SU-DHL-6 (cell line): Measurements from ENCODE around the gene UPB1.

ENCODE experiments used
- H2AFZ ChIP-seq: fragments of 200-600 bp; sonication (generic); 2 replicates; pipeline ENCODE4 v1.6.1; 2014; ENCODE audit warnings: low read depth, mild to moderate bottlenecking, moderate library complexity, mixed read lengths, antibody characterized with exemption, low read length; ENCODE audit not compliant: severe bottlenecking
- H3F3A ChIP-seq: fragments of 200-600 bp; shearing (Covaris generic); 2 replicates; pipeline ENCODE4 v1.6.0; 2016; ENCODE audit warnings: antibody characterized with exemption, mild to moderate bottlenecking; ENCODE audit not compliant: insufficient read depth
- H3K27ac ChIP-seq: fragments of 200-600 bp; sonication (generic); 2 replicates; pipeline ENCODE4 v1.5.1; 2016; ENCODE audit warnings: low read depth, mild to moderate bottlenecking, low read length, moderate library complexity, mixed read lengths
- H3K27me3 ChIP-seq: fragments of 200-600 bp; sonication (generic), shearing (Covaris generic); 2 replicates; pipeline ENCODE4 v1.6.0; 2014; ENCODE audit warnings: mild to moderate bottlenecking, low read length
- H3K36me3 ChIP-seq: fragments of 200-600 bp; sonication (generic); 2 replicates; pipeline ENCODE4 v1.6.1; 2014; ENCODE audit warnings: mild to moderate bottlenecking, low read length, mixed read lengths
- H3K4me2 ChIP-seq: fragments of 300-600, 200-600 bp; shearing (Covaris generic), sonication (generic); 2 replicates; pipeline ENCODE4 v1.6.0; 2014; ENCODE audit warnings: low read length, low read depth, mild to moderate bottlenecking; ENCODE audit not compliant: poor library complexity, severe bottlenecking
- H3K4me3 ChIP-seq: fragments of 200-600 bp; sonication (generic); 2 replicates; pipeline ENCODE4 v1.5.1; 2014; ENCODE audit warnings: antibody characterized with exemption, low read length, mild to moderate bottlenecking, mixed read lengths; ENCODE audit not compliant: insufficient read depth, poor library complexity, severe bottlenecking
- H3K79me2 ChIP-seq: fragments of 200-600 bp; sonication (generic); 2 replicates; pipeline ENCODE4 v1.6.1; 2014; ENCODE audit warnings: mild to moderate bottlenecking, low read length, moderate library complexity; ENCODE audit not compliant: insufficient read depth
- H3K9ac ChIP-seq: fragments of 200-600 bp; sonication (generic); 2 replicates; pipeline ENCODE4 v1.7.0; 2014; ENCODE audit warnings: mild to moderate bottlenecking, low read length
- H3K9me2 ChIP-seq: fragments of 200-600 bp; sonication (generic); replicated peaks from 2 replicates; pipeline ENCODE4 v1.6.1; 2014; ENCODE audit warnings: low read length; ENCODE audit not compliant: insufficient read depth
- H3K9me3 ChIP-seq: fragments of 200-600 bp; sonication (generic); 2 replicates; pipeline ENCODE4 v1.6.1; 2014; ENCODE audit warnings: low read length, mixed read lengths; ENCODE audit not compliant: insufficient read depth
- H4K20me1 ChIP-seq: fragments of 200-600 bp; sonication (generic); 2 replicates; pipeline ENCODE4 v1.6.1; 2014; ENCODE audit warnings: low read depth, mild to moderate bottlenecking, antibody characterized with exemption, low read length, moderate library complexity, mixed read lengths
- EZH2phosphoT487 ChIP-seq: fragments of 200-600 bp; sonication (generic), shearing (Covaris generic); conservative IDR thresholded peaks from 2 replicates; pipeline ENCODE4 v1.6.1; 2018; ENCODE audit warnings: mild to moderate bottlenecking, antibody characterized with exemption, low read length, moderate library complexity, mixed read lengths
- TF ChIP-seq, protein P1 (sequence below): fragments of 200-600 bp; sonication (generic); IDR thresholded peaks from one replicate; pipeline ENCODE4 v1.5.1; 2017; ENCODE audit warnings: antibody characterized with exemption, mild to moderate bottlenecking, low read length, moderate library complexity; ENCODE audit not compliant: insufficient read depth, poor library complexity, severe bottlenecking

UPB1 gene

DNA sequence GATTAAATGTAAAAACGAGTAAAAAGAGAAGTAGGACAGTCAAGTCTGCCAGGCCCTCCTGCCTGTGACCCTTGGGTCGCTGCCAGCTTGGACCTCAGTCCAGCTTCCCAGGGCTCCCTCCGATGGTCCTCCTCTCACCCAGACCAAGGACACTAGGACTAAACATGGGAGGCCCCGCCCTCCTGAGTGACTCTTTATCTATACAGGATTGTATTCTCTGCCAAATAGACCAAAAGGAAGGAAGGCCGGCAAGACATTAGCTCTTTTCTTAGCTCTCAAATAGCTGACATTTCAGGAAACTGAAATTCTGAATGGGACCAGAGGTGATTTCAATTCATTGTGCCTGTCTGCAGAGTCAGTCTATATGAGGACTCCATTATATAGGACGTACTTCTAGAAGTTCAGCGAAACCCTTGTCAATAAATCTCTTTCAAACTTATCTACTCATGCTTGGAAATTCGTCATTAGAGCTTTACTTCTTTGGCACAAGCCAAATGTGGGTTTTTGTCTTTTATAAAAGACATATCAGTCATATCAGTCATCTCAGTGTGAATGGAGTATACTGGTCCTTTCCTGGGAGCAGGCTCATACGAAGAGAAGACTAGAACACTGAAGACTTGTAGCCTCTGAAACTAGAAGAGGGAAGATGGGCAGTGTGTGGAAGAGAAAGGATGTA is 39.2 kb upstream of the UPB1 start:
- no peak for TF ChIP-seq EZH2phosphoT487
- no peaks in the 10 kb centered on the region for H3F3A ChIP-seq
- no peak overlapping the region for H3K4me3 ChIP-seq
- H3K27me3 ChIP-seq = no peaks in the 10 kb centered on the region
- no peaks in the 10 kb centered on the region for H3K79me2 ChIP-seq
- H4K20me1 ChIP-seq = no peaks in the 10 kb centered on the region
- no peaks in the 10 kb centered on the region for H3K9me2 ChIP-seq
- H3K4me2 ChIP-seq = no peak overlapping the region
- H3K36me3 ChIP-seq = no peaks in the 10 kb centered on the region
- H3K27ac ChIP-seq = no peak overlapping the region
- no peak overlapping the region for H3K9ac ChIP-seq
- H2AFZ ChIP-seq = no peak overlapping the region
- no peaks in the 10 kb centered on the region for H3K9me3 ChIP-seq

DNA sequence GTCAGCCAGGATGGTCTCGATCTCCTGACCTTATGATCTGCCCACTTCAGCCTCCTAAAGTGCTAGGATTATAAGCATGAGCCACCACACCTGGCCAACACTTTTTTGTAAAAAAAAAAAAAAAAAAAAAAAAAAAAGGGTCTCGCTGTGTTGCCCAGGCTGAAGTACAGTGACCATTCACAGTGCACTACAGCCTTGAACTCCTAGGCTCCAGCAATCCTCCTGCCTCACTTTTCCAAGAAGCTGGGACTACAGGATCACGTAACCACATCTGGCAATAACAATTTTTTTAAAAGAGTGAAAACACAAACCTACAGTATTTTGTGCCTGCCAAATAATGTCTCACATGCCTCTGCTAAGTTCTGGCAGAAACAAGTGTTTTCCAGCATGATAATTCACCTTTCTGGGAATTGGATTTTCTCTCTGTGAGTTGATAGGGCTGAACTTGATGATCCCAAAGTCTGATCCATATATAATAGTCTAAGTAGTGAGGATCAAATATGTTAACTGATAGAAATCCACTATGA is 37.2 kb upstream of the UPB1 start:
- Histone ChIP-seq H3K36me3 (no peaks in the 10 kb centered on the region), H3K27ac (no peak overlapping the region), H3K4me2 (no peak overlapping the region), H3K9me3 (no peaks in the 10 kb centered on the region), H3F3A (no peaks in the 10 kb centered on the region), H3K9ac (no peak overlapping the region), H2AFZ (no peak overlapping the region), H4K20me1 (no peaks in the 10 kb centered on the region), H3K4me3 (no peak overlapping the region), H3K27me3 (no peaks in the 10 kb centered on the region), H3K9me2 (no peaks in the 10 kb centered on the region), H3K79me2 (no peaks in the 10 kb centered on the region)
- TF ChIP-seq, protein P1, sequence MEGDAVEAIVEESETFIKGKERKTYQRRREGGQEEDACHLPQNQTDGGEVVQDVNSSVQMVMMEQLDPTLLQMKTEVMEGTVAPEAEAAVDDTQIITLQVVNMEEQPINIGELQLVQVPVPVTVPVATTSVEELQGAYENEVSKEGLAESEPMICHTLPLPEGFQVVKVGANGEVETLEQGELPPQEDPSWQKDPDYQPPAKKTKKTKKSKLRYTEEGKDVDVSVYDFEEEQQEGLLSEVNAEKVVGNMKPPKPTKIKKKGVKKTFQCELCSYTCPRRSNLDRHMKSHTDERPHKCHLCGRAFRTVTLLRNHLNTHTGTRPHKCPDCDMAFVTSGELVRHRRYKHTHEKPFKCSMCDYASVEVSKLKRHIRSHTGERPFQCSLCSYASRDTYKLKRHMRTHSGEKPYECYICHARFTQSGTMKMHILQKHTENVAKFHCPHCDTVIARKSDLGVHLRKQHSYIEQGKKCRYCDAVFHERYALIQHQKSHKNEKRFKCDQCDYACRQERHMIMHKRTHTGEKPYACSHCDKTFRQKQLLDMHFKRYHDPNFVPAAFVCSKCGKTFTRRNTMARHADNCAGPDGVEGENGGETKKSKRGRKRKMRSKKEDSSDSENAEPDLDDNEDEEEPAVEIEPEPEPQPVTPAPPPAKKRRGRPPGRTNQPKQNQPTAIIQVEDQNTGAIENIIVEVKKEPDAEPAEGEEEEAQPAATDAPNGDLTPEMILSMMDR = no peak
- no peak for TF ChIP-seq EZH2phosphoT487

DNA sequence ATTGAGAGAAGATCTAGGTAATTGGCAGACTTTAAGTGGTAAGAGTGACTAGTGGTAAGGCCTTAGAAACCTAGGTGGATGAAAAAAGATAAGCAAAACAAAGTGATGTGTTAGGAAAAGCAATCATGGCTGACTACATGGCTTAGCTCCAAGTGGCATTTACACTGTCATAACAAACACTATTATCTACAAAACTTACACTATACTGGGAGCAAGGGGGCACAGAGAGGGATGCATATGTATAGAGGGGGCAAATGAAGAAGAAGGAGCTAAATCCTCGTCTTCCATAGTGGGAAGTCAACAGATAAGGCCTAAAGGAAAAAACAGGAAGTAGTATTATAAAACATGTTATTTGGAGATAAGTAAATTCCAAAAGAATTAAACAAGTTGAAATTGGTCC is 35.2 kb upstream of the UPB1 start:
- Histone ChIP-seq H3K79me2 (no peaks in the 10 kb centered on the region), H2AFZ (no peak overlapping the region), H3K4me3 (no peak overlapping the region), H3F3A (no peaks in the 10 kb centered on the region), H3K27me3 (no peaks in the 10 kb centered on the region), H3K9me3 (no peaks in the 10 kb centered on the region), H3K9me2 (no peaks in the 10 kb centered on the region), H3K9ac (no peak overlapping the region), H3K27ac (no peak overlapping the region), H4K20me1 (no peaks in the 10 kb centered on the region), H3K36me3 (no peaks in the 10 kb centered on the region), H3K4me2 (no peak overlapping the region)
- TF ChIP-seq, protein P1 = no peak
- no peak for TF ChIP-seq EZH2phosphoT487

DNA sequence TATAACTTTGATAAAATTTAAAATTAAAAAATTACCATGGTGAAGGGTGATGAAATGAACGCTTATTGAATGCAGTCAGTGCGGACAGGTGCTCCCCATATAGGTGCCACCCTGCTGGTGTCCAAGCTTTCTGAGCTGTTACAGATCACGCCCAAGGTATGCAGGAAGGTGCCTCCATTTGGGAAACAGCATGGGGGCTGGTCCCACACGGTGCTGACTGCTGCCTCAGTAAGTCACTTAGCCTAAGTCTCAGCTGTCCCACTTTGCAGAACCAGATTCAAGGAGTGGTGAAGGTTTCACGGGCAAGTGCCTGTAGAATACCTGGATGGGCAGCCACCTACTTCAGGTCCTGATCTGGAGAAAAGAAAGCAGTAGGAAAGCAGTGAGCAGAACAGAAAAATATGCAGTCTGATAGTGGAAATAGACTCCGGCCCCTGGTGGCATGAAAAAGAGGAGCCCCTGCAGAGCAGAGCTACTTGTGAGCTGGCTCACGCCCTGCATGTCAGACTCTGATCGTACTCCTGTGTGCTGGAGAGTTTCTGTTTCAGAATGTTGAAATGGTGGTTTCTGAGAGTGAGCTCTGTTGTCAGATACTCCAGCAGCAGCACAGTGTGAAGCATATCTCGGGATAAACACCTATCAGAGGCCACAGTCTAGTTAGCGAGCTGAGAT is 34.6 kb upstream of the UPB1 start:
- Histone ChIP-seq H3K27ac (no peak overlapping the region), H3K9me3 (no peaks in the 10 kb centered on the region), H4K20me1 (no peaks in the 10 kb centered on the region), H3F3A (no peaks in the 10 kb centered on the region), H3K79me2 (no peaks in the 10 kb centered on the region), H3K9ac (no peak overlapping the region), H3K4me3 (no peak overlapping the region), H3K27me3 (no peaks in the 10 kb centered on the region), H2AFZ (no peak overlapping the region), H3K9me2 (no peaks in the 10 kb centered on the region), H3K36me3 (no peaks in the 10 kb centered on the region), H3K4me2 (no peak overlapping the region)
- TF ChIP-seq EZH2phosphoT487 = no peak
- TF ChIP-seq, protein P1 = no peak
